ENCODE results near the gene MED28. TPM values are rescaled to one million over a fixed set of nuclear protein-coding genes. Genes with fewer than 3 reads are reported as not detected.
"Not testable (repeated sequence)": the region's sequence is repeated elsewhere in the genome, so short reads cannot be mapped to it uniquely, and the experiment has no call there.

MED28 gene
- total RNA-seq, 1 experiment from 2014 or later, result 9.2 TPM

- DNase-seq (ENCODE audit: low read depth), result no peak
These were observed 1.8 kb downstream of the MED28 start for GRCh38 chr4:17616283-17616682.

GRCh38 chr4:17618926-17619325 lies 4.5 kb downstream of the MED28 start:
- DNase-seq (ENCODE audit: low read depth), result no peak

GRCh38 chr4:17619416-17620105 lies 5.1 kb downstream of the MED28 start:
- peak; percentile 79 for DNase-seq (ENCODE audit: low read depth)

GRCh38 chr4:17623451-17624001 lies 9.1 kb downstream of the MED28 start:
- DNase-seq (ENCODE audit: low read depth), result peak; percentile 44

- DNase-seq (ENCODE audit: low read depth), result no peak
These were observed 10.4 kb downstream of the MED28 start for GRCh38 chr4:17624821-17625220.

GRCh38 chr4:17630228-17630627 lies 15.8 kb downstream of the MED28 start:
- no peak for DNase-seq (ENCODE audit: low read depth)

- DNase-seq (ENCODE audit: low read depth), result no peak
These were observed 19.2 kb downstream of the MED28 start for GRCh38 chr4:17633600-17633999.

GRCh38 chr4:17635056-17635455 lies 20.6 kb downstream of the MED28 start:
- DNase-seq (ENCODE audit: low read depth), result no peak

- DNase-seq (ENCODE audit: low read depth), result no peak
These were observed 21.9 kb downstream of the MED28 start for GRCh38 chr4:17636341-17636695.

- DNase-seq (ENCODE audit: low read depth), result peak; percentile 68
These were observed 22.5 kb downstream of the MED28 start for GRCh38 chr4:17636696-17637622.

GRCh38 chr4:17639136-17639535 lies 24.7 kb downstream of the MED28 start:
- no peak for DNase-seq (ENCODE audit: low read depth)

GRCh38 chr4:17642398-17642783 lies 27.9 kb downstream of the MED28 start:
- DNase-seq (ENCODE audit: low read depth), result no peak

- DNase-seq (ENCODE audit: low read depth), result no peak
These were observed 32.3 kb downstream of the MED28 start for GRCh38 chr4:17646693-17647092.

GRCh38 chr4:17647176-17647806 lies 32.9 kb downstream of the MED28 start:
- no peak for DNase-seq (ENCODE audit: low read depth)

GRCh38 chr4:17647927-17648326 lies 33.5 kb downstream of the MED28 start:
- no peak for DNase-seq (ENCODE audit: low read depth)

GRCh38 chr4:17650406-17650805 lies 36.0 kb downstream of the MED28 start:
- peak; percentile 23 for DNase-seq (ENCODE audit: low read depth)

- no peak for DNase-seq (ENCODE audit: low read depth)
These were observed 40.3 kb downstream of the MED28 start for GRCh38 chr4:17654701-17655100.

GRCh38 chr4:17657090-17657489 lies 42.6 kb downstream of the MED28 start:
- no peak for DNase-seq (ENCODE audit: low read depth)

GRCh38 chr4:17657849-17658248 lies 43.4 kb downstream of the MED28 start:
- DNase-seq (ENCODE audit: low read depth), result no peak

GRCh38 chr4:17659196-17659595 lies 44.8 kb downstream of the MED28 start:
- DNase-seq (ENCODE audit: low read depth), result not testable (repeated sequence)

GRCh38 chr4:17662694-17663093 lies 48.3 kb downstream of the MED28 start:
- DNase-seq (ENCODE audit: low read depth), result peak; percentile 58

- DNase-seq (ENCODE audit: low read depth), result peak; percentile 39
These were observed 50.3 kb downstream of the MED28 start for GRCh38 chr4:17664755-17665154.
